Jurkat, Clone E6-1 (cell line): ENCODE results near the gene HDAC4.

Source experiments
- DNase-seq: peaks from one replicate; pipeline ENCODE4 v3.0.0-alpha.2; 2011; ENCODE audit warnings: low read depth, low spot score
- H3K4me3 ChIP-seq: 2 replicates; pipeline ENCODE4 v1.5.1; 2011; ENCODE audit warnings: mild to moderate bottlenecking, low read length, control low read depth, moderate library complexity

HDAC4 gene

DNA sequence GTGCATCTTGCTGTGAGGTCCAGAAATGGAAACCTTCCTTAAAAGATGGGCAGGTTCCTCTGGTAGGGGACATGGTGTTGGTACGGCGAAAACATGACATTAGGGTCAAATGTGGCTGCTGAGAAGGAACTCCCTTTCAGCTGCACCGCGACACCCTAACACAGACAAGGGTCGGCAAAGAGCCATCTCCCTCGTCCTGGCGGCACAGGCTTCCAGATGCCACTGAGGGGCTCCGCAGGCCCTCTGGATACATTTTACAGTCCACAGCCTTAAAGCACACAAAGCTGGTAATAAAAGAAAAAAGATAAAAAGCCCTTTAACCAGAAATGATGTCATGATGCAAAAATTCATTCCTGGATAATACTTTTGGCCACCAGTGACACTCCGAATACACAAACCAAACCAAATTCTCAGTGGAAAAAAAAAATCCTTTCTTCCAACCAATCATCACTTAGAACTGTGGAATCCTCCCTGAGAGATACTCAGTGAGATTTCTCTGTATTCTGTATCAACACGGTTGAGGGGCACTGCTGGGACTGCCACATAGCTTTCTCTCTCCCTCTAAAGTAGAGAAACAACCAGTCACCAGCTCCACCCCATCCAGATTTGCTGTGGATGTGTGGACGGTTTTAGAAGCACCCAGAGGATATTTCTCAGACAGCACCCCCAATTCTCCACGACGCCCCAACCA is 174.8 kb downstream of the HDAC4 start:
- H3K4me3 ChIP-seq = no peak overlapping the region
- no peak for DNase-seq

DNA sequence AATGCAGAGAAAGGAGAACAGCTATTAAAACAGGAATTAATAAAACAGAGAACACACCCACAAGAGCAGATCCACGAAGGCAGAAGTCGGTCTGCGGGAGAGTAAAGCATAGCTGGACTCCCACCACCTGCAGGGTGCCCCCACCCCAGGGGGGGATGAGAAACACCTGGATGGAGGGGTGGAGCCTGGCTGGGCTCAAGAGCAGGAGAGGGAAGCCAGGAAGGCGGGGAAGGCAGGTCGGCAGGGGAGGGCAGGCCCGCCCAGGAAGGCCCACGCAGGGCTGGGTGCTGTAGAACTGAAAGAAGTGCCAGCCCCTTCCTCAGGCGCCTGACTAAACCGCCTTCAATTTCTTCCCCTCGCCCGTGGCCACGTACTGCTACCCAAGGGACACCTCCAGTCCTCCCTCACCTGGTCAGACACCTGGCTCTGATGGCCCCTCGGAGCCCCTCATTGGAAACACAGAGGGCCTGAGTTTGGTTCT is 175.4 kb downstream of the HDAC4 start:
- no peak for DNase-seq
- H3K4me3 ChIP-seq = no peak overlapping the region

DNA sequence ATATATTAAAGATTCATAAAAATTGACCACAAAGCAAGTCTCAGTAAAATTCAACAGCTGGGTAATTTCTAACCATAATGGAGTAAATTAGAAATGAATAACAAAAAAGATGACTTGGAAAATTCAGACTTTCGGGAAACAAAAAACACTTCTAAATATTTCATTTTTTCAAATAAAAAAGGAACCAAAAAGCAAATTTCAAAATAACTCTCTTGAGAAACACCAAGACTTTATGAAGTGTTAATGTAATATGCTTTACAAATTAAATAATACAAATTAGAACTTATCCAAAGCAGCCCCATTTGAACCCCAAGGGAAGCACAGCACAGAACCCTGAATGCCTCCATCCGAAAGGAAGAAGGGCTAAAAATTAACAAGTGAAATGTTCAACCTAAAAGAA is 175.9 kb downstream of the HDAC4 start:
- DNase-seq = no peak
- H3K4me3 ChIP-seq = no peak overlapping the region

DNA sequence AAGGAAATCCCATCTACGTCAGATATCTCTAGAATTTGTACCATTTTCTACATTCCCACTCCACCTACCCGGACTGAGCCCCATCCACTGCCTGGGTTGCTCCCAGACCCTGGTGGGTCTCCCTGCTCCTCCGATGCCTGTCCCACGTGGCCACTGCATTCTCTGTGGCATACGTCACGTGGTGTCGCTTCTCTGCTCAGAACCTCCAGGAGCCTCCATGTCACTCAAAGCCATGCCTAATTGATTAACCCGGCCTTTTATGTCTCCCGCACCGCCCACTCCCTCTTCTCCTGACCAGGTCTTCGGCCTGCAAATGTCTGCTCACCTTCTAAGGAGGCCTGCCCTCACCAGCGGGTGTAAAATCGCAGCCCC is 176.6 kb downstream of the HDAC4 start:
- no peak for DNase-seq
- H3K4me3 ChIP-seq = no peak overlapping the region

DNA sequence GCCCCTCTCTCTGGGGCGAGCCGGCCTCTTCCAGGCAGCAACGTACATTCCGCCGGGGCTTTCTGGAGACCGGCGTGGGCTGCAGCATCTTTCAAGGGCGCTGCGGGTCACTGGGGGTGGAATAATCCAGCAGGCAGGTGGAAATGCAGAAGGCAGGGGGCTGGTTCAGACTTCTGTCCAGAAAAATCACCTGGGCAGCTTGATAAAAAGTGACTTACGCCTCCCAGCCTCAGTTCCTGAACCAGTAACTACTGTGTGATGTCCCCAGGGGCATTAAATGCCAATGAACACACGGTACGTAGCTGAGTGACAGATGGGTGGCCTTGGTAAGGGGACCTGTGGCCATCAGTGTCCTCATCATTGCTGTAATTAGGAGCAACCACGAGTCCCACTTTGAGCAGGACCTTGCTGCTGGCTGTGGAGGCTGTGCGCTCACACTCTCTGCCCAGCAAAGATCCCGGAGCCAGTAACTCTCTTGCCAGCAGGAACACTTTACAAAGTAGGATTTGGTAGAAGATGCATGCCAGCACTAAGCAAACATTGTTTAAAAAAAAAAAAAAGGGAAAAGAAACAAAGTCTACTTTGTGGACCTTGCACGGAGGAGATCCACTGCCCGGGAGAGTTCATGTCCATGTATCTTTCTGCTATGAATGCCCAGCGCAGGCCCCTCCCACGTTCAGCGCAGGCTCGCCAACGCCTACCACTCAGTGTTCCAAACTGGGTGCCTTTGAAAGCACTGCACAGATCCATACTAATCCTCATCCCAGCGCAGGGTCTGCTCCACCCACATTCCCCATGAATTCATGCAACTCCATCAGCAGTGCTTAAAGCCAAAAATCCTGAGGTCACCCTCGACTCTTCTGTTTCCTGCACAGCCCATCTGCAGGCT is 177.3 kb downstream of the HDAC4 start:
- H3K4me3 ChIP-seq = no peak overlapping the region

DNA sequence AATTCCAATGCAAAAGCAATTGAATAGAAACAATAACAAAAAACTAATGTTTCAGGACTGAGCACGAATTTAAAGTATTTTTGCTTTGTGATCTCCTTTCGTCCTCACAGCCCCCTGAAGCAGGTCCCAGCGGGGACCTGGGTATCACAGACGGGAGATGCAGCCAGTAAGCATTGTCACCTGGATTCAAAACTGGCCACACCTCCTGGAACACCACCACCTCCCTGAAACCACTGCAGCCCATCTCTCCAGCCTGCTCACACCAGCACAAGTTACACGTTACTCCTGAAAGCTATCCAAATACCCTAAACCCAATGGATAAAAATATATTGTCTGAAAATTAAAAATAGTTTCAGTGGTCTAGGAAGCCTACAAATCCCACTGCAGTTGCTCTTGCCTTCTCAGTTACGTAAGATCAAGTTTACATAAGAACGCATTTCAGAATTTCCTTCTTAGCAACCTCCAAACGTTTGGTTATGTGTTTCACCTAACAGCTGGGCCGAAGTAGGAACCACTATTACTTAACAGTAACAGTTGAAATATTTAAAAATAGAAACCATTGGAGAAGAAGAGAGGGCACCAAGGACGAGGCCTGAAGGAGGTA is 178.0 kb downstream of the HDAC4 start:
- DNase-seq = no peak
- H3K4me3 ChIP-seq = peak overlapping the region; percentile 34

More for the DNA sequence above, 177.3 kb downstream of the HDAC4 start:
- DNase-seq = no peak

DNA sequence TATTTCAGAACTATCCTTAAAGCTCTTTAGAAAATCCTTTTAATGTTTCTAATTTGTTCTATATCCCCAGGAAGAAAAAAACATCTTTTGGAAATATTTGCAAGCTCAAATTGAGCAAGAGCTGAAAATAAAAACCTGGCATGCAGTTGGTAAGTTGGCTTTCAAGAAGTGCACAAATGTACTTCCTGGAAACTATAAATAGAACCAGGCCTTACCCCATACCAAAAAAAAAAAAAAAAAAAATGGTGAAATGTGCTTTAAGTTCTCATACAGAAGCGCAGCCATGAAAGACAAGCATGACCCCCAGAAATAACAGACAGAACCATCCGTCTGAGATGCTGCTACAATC is 178.5 kb downstream of the HDAC4 start:
- peak overlapping the region; percentile 34 for H3K4me3 ChIP-seq

DNA sequence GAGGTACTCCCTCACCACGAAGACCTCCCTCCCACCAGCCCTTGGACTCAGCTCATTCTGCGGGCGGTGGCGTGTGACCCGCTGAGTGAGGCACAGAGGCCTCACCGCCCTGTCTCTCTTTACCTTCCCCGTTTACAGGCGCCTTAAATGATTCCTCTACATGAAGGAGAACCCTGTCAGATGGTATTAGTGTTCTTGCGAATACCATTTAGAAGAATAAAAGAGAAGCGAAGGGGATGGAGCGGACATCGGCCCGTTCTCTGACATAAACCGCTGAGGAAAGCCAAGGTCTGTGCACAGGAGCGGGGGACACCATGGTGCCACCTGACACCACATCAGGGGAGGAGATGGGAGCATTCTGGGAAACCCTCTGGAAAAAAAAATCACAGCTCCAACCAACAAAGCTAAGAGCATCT is 179.8 kb downstream of the HDAC4 start:
- no peak for DNase-seq
- no peak overlapping the region for H3K4me3 ChIP-seq

More for the DNA sequence above, 178.5 kb downstream of the HDAC4 start:
- peak; percentile 60 for DNase-seq

DNA sequence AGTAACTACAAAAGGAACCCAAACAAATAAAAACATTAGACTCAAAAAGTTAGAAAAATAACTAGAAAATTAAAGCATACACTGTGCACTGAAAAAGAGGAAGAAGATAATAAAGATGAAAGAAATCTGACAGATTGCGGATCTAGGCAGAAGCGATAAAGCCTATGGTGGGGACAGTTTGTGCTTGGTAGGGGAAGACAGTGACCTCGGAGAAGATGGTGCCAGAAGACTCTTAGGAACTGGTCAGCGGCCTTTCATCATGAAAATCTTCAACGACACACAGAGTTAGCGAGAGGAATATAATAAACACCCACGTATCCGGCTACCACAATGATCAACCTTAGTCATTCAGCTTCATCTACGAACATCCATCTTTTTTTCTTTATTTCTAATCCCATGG is 180.5 kb downstream of the HDAC4 start:
- DNase-seq = no peak
- H3K4me3 ChIP-seq = no peak overlapping the region

DNA sequence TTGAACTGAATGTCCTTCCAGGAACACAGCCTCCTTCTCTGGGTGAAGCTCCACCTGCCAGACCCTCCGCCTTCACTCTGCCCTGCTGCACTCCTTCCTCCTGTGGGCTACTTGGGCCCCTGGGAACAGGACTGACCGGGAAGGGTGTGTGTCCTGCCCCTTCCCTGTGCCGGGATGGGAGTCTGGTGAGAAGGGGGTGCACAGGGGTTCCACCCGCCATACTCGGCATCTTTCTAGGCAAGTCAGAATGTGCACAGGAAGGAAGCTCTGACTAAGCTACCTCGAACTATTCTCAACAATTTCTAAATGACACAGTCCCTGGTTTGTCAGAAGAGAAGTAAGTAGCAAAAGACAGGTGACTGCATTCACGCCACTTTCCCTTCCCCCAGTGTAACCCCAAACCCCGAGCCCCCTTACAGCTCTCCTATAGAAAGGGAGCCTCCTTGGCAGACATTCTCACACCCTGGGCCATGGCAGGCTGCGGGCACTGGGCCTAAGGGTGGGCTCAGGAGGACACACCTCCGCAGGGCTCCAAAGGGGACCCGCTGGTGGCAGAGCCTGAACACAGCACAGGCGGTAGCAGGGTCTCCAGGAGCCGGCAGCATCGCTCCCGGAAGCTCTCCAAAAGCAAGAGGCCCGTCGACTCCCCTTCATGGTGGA is 184.1 kb downstream of the HDAC4 start:
- H3K4me3 ChIP-seq = peak overlapping the region; percentile 23
- peak; percentile 32 for DNase-seq

DNA sequence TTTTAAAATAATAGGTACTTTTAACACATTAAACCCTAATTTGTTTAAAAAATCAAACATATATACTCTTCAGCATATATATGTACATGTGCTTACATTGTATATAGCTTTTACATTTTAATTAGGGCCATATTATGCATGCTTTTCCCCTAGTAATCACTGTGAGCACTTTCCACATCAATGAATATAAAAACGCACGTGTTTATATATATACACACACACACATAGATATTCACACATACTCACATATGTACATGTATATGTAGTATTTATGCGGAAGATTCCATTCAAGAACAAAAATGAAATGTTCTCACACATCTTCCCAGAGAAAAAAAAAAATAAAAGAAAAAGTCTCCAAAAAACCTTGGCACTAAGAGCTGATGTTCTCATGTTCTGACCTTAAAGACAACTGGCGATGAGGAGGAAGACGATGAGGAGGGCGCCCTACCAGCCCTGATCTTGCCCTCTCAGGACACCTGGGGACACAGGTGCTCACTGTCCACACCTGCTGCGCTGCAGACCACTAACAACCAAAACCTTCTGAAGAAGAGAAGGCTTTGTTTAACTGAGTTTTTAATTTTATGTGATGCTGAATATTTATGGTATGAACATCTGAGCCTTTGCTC is 184.7 kb downstream of the HDAC4 start:
- DNase-seq = no peak
- no peak overlapping the region for H3K4me3 ChIP-seq

DNA sequence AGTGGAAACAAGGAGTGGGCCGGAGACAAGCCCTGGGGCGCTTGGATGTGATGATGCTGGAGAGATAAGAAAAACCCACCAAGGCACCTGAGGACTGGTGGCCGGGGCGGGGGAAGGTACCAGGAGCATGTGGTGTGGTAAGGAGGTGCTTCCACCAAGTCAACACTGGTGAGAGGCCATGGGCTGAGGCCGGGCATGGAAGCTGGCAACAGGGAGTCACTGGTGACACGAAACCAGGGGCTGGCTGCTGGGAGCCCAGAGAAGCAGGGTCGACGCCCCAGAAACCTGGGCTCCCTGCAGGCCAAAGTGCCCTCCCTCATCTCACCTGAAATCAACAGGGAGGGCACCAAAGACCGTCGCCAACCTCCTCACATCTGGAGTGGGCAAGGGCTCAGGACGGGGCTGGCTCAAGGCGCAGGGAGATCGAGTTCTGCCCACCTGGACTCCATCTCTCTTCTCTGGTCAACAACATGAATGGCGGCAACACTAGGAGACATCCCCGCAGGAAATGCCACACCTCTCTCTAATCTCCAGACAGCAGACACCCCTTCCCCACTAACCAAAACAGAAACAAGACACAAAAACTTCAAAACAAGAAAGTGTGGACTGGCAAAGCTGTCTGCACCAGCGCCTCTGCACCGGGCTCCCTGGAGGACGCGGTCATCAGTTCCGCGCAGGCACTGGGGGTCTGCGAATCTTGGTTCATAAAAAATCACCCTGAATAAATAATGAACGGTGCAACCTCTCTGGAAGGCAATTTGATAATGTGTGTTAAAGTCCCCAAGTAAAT is 185.5 kb downstream of the HDAC4 start:
- H3K4me3 ChIP-seq = no peak overlapping the region
- DNase-seq = no peak

DNA sequence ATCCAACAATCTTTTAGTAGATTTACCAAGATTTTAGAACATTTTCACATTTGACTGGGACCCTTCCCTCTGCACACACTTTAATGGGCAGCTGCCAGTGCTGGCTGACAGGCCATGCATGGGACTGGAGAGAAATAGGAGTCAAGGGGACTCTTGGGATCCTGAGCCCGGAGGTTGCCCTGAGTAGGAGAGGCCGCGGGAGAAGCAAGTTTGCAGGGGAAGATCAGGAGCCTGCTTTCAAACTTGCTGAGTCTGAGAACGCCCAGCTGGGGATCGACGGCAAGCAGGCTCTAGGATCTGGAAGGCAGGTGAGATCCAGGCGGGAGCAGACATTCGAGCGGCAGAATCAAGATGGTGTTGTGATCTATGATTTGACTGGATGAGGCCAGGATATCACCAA is 186.1 kb downstream of the HDAC4 start:
- no peak overlapping the region for H3K4me3 ChIP-seq
- no peak for DNase-seq

DNA sequence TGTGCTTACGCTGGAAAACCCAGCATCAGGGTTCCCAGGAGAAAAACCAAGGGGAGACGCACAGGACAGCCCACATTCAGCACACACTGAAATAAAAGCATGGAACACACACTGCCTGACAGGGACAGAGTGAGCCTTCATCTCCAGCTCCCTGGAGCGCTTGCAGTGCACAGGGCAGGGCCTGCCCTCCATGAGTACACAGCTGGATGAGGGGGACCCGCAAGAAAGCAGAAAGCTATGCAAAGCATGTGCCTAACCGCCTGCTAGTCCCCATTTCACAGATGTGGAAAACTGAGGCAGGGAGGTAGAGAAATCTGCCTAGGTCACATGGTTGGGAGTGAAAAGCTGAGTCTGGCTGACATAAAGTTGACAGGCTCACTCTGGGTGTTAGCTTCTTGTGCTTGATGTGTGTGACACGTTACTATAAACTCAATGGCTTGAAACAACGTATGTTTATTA is 187.1 kb downstream of the HDAC4 start:
- DNase-seq = no peak
- no peak overlapping the region for H3K4me3 ChIP-seq

DNA sequence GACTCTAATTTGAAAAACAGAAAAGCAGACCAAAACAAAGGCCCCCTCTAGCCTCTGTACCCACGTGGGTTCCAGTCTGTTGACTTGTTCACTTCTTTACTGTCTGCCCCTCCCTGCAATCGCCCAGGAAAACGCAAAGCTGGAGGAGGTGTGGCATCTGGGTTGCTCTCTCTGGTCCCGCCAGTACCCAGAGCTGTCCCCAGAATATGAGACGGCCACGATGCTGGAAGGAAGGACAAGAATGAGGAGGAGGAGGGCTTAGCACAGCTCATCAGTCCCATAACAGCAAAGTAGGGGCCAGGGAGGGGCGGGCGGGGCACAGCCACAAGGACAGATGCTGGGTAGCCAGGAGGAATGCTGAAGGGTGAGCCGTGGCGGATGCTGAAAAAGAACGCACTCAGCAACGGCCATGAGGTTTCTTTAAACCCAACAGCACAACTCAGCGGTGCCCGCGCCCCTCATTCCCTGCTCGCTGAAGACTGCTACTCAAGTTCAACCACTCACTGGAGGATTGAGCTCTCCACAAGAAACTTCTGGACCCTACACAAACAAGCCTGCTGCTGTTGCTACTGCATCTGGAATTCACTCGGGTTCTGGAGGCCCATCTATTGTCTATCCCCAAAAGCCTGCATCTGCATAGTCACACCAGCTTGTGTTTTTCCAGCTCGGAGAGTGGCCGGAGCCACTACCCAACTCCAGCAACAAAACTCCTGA is 187.7 kb downstream of the HDAC4 start:
- no peak overlapping the region for H3K4me3 ChIP-seq
- DNase-seq = no peak

DNA sequence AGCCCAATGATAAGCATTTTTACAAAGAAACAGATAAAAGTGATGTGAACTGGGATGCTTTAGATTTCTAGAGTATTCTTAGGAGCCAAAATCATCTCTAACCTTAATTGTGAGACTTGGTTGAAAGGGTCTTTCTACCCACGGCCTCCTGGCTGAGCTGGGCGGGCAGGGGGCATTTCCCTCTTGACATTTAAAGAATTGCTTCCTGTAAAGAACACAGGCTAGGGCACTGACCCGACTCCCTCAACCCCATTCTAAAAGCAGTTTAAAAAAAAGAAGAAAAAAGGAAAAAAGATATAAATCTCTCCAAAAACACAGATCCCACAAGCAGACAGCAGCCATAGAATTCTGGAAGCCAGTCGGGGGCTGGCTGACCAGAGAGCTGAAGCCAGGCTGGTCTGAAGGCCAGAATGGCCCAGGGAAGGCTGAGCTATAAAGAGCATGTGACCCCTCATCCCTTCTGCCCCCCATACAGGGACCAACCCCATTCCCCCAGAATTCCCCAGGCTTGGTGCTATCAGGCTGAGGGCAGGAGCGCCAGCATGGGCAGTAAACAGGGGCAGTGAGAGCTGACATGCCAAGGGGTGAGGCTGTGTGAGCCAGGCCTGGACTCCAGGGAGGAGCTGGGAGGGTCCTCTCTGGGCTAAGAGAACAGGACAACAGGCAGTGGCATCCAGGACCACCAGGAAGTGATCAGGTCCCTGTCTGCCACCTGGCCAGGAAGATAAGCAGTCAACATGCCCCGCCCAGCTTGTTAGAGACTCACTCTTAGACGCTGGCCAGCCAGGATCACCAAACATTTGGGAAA is 188.5 kb downstream of the HDAC4 start:
- no peak for DNase-seq
- no peak overlapping the region for H3K4me3 ChIP-seq
